GM21367 (cell line): Measurements from ENCODE around the gene NCEH1.
"Not testable (repeated sequence)": the region's sequence is repeated elsewhere in the genome, so short reads cannot be mapped to it uniquely, and the experiment has no call there.

Source experiments
- ATAC-seq: cut with Tn5 transposase; IDR thresholded peaks from one replicate; pipeline ENCODE4 v1.9.1; 2021; ENCODE audit not compliant: unreplicated experiment

NCEH1 gene

DNA sequence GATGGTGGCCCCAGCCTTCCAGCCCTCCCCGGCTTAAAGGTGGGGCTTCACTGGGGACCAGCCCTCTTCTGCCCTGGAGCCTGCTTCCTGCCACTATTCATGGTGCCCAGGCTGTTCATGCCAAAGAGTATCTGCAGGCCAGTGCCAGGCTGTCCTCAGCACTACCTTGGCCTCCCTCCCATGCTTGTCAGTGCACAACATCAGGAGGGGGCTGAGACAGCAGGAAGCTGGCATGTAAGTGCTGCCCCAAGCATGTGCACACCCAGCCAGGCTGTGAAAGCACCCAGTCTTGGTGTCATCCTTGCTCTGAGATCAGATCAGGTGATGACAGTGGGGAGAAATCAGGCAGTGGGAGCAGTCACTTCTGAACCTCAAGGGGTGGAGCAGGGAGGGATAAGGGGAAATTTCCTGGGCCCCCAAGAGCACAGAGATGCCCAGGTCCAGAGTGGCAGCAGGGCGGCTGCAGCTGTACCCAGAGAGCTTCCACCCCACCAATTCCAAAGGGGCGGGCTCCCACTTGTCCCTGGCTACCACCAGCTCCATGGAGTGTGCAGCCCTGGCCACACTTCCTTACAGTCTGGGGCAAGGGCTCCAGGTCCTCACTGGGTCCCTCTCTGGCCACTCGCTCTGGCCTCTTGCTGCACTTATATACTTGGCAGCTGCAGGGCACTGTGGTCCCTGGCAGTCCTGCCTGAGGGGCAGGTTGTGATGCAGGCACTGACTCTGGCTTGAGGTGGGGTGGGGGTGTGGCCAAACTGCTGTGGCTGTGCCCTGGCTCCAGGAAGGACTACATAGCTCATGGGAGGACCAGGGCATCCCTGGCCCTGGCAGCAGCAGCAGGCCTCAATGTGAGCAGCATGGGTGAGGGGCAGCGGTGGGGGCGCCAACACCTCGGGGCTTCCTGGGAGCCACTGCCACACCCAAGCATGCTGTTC, 96.3 kb downstream of the NCEH1 start:
- ATAC-seq = no peak

- ATAC-seq = no peak
Observed at GRCh38 chr3:172613845-172614244, 97.0 kb downstream of the NCEH1 start.

GRCh38 chr3:172612871-172613678, 97.8 kb downstream of the NCEH1 start:
- ATAC-seq = no peak

DNA sequence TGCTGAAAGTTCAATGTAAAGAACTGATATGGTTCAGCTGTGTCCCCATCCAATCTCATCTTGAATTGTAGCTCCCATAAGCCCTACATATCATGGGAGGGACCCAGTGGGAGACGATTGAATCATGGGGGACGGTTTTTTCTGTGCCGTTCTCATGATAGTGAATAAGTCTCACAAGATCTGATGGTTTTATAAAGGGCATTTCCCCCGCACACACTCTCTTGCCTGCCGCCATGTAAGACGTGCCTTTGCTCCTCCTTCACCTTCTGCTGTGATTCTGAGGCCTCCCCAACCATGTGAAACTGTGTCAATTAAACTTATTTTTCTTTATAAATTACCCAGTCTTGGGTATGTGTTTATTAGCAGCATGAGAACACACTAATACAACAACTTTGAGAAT, 101.1 kb downstream of the NCEH1 start:
- ATAC-seq = no peak

DNA sequence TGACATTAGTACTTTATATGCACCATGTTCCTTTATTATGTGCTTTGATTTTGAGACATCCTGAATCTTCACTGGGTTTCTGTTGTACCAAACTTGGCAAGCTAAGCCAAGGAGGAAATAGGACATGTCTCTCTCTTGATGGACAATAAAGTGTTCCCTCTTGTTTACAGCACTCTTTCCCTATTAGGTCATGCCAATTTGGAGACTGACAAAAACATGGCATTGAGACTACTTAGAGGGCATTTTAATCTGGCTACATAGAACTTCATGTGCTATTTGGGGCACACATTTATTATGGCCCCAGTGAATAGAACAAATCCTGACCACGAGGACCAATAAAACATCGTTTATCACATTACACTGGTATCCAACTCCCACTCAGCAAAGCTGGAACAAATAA, 102.3 kb downstream of the NCEH1 start:
- no peak for ATAC-seq

GRCh38 chr3:172607305-172608121, 103.4 kb downstream of the NCEH1 start:
- no peak for ATAC-seq

GRCh38 chr3:172606021-172606420, 104.8 kb downstream of the NCEH1 start:
- ATAC-seq = no peak

DNA sequence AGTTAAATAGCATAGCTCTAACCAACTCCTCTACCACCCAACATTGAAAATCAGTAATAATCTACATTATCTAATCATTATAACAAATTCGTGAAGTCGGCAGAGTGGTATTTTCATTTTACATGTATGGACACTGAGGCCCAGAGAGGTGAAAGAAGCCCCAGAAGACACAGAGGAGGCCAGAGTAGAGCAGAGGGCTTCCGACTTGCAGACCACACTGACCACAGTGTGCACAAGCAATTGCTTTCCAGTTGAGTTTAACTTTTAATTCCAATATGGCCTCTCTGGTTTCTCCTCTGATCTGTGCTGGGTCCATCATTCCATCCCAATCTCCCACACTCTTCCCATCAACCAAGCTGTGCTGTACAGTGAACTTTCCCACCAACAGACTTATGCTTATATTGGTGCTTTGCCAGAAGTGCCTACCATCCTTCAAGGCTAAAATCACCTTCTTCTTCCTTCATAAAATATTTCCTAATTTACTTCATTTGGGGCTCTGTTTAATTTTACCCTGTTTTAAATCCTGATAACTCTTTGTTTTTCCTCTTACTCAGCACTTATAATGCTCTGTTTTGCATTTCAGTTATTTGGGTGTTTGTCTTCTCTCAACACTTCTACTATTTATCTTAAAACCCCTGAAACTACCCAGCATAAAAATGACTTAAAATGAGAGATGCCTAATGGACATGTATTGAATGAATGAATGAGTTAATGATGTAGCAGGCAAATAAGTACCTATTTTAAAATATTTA, 105.8 kb downstream of the NCEH1 start:
- no peak for ATAC-seq

GRCh38 chr3:172601066-172601832, 109.6 kb downstream of the NCEH1 start:
- no peak for ATAC-seq

DNA sequence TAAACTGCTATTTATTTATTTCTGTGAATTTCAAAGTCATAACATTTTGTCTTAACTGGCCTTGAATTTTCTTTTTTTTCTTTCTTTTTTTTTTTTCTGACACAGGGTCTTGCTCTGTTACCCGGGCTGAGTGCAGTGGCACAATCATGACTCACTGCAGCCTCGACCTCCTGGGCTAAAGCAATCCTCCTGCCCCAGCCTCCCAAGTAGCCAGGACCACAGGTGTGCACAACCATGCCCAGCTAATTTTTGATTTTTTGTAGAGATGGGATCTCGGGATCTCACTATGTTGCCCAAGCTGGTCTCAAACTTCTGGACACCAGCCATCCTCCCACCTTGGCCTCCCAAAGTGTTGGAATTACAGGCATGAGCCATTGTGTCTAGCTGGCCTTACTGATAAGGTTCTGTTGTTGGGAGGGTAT, 110.2 kb downstream of the NCEH1 start:
- no peak for ATAC-seq

DNA sequence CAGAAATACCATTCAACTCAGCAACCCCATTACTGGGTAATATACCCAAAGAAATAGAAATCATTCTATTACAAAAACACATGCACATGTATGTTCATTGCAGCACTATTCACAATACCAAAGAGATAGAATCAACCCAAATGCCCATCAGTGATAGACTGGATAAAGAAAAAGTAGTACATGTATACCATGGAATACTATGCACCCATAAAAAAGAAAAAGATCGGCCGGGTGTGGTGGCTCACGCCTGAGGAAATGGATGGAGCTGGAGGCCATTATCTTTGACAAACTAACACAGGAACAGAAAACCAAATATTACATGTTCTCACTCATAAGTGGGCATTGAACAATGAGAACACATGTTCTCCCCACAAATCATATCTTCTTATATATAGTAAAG, 112.0 kb downstream of the NCEH1 start:
- ATAC-seq = no peak

GRCh38 chr3:172596394-172596706, 114.5 kb downstream of the NCEH1 start:
- ATAC-seq = no peak

GRCh38 chr3:172595664-172596393, 115.0 kb downstream of the NCEH1 start:
- peak; percentile 33 for ATAC-seq

DNA sequence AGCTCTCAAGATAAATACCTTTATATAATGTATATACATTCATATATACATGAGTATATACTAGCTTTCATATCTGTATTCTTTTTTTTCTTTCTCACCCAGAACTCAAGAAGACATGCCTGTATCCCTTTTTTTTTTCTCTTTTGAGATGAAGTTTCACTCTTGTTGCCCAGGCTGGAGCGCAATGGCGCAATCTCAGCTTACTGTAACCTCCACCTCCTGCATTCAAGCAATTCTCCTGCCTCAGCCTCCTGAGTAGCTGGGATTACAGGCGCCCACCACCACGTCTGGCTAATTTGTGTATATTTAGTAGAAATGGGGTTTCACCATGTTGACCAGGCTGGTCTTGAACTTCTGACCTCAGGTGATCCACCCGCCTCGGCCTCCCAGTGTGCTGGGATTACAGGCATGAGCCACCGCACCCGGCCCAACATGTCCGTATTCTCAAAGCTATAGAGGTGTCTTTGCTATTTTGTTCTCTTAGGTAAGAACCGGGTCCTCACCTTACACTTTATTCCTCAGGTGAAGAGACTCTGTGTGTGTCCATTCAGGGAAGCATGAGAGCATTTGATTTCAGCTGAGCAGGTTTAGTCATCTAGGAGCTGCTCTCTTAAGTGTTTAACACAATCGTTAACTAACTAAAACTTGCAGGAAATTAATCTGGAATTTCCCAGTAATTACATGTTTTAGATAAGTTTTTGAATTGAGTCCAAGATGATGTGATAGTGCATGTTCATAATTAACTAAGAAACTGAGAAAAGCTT, 115.8 kb downstream of the NCEH1 start:
- ATAC-seq = not testable (repeated sequence)

GRCh38 chr3:172592898-172593669, 117.8 kb downstream of the NCEH1 start:
- no peak for ATAC-seq

DNA sequence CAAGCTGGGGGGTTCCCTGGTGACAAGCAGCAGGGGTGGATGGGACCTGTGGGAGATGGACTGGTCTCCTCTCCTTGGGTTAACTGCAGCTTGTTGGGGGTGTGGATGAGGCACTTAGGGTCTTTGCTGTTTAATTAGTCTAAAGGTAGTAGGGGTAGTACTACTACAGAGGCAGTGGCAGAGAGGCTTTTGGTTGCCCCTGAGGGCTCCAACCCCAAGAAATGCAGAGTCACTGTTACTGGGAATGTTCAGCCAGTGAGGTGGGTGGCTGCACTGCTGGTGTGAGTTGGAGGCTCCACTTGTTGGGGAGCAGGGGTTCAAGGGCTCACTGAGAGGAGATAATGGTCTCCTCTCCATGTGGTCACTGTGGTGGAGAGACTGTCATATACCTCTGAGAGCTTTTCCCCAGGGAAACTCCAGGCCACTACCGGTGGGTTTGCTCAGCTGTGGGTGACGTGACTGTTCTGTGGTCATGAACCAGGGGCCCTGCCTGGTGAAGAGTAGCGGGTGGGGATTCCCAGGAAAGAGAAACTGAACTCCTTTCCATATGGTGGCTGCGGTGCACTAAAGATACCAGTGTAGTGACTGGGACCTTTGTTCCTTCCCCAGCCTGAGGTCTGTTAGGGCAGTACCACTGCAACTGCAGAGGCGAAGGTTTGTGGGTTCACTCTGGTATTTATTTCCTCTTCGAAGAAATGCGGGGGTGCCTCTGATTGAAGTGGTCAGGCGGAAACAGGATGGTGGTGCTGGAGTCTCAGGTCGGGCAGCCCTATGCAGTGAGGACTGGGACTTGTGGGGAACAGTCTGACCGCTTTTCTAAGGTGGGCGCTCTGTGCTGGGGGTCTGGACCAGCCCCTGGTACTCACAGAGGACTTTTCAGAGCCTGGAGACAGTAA, 118.7 kb downstream of the NCEH1 start:
- peak; percentile 83 for ATAC-seq
